Measurements from ENCODE around the gene PRKRA.

DNA sequence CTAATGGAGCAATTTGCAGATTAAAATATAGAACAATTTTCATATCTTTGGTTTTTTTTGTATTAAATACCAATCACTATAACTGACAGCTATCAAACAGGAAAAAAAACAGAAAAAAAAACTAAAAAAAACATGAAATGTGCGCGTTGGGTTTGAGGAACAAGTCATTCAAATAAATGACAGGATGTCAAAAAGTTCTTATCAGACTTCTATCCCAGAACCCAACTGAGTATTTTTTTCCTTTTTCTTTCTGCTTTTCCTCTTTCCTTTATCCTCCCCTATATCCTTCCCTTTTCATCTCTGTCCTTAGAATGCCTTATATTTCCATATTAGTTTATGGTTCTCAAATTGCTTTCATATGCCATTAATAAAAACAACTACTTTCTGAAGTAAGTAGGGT, 14.3 kb downstream of the PRKRA start:
- TF ChIP-seq, protein P1, sequence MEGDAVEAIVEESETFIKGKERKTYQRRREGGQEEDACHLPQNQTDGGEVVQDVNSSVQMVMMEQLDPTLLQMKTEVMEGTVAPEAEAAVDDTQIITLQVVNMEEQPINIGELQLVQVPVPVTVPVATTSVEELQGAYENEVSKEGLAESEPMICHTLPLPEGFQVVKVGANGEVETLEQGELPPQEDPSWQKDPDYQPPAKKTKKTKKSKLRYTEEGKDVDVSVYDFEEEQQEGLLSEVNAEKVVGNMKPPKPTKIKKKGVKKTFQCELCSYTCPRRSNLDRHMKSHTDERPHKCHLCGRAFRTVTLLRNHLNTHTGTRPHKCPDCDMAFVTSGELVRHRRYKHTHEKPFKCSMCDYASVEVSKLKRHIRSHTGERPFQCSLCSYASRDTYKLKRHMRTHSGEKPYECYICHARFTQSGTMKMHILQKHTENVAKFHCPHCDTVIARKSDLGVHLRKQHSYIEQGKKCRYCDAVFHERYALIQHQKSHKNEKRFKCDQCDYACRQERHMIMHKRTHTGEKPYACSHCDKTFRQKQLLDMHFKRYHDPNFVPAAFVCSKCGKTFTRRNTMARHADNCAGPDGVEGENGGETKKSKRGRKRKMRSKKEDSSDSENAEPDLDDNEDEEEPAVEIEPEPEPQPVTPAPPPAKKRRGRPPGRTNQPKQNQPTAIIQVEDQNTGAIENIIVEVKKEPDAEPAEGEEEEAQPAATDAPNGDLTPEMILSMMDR (IDR thresholded peaks at IDR 0.05): no peak
- TF ChIP-seq POLR2AphosphoS5 (IDR thresholded peaks at IDR 0.05; ENCODE audit: low read depth, low read length) (no peak), TCF7L2 (IDR thresholded peaks at IDR 0.05; ENCODE audit: low read depth, low read length) (no peak), SIN3A (IDR thresholded peaks at IDR 0.05; ENCODE audit: borderline replicate concordance, insufficient read depth, low read depth, low read length) (no peak)
- TF ChIP-seq, protein P2, sequence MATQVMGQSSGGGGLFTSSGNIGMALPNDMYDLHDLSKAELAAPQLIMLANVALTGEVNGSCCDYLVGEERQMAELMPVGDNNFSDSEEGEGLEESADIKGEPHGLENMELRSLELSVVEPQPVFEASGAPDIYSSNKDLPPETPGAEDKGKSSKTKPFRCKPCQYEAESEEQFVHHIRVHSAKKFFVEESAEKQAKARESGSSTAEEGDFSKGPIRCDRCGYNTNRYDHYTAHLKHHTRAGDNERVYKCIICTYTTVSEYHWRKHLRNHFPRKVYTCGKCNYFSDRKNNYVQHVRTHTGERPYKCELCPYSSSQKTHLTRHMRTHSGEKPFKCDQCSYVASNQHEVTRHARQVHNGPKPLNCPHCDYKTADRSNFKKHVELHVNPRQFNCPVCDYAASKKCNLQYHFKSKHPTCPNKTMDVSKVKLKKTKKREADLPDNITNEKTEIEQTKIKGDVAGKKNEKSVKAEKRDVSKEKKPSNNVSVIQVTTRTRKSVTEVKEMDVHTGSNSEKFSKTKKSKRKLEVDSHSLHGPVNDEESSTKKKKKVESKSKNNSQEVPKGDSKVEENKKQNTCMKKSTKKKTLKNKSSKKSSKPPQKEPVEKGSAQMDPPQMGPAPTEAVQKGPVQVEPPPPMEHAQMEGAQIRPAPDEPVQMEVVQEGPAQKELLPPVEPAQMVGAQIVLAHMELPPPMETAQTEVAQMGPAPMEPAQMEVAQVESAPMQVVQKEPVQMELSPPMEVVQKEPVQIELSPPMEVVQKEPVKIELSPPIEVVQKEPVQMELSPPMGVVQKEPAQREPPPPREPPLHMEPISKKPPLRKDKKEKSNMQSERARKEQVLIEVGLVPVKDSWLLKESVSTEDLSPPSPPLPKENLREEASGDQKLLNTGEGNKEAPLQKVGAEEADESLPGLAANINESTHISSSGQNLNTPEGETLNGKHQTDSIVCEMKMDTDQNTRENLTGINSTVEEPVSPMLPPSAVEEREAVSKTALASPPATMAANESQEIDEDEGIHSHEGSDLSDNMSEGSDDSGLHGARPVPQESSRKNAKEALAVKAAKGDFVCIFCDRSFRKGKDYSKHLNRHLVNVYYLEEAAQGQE (IDR thresholded peaks at IDR 0.05; ENCODE audit: insufficient read depth in 1 of 2, low read depth in 2 of 2, low read length in 1 of 2): no peak

All from Panc1 (cell line).